Dermis microvascular lymphatic vessel endothelial cell (primary cell): Measurements from ENCODE around the gene CHAD. TPM values are rescaled to one million over a fixed set of nuclear protein-coding genes. Genes with fewer than 3 reads are reported as not detected.
"Not testable (repeated sequence)": the region's sequence is repeated elsewhere in the genome, so short reads cannot be mapped to it uniquely, and the experiment has no call there.

Source experiments
- DNase-seq, 2 donors: peaks; one replicate each; pipeline versions ENCODE4 v3.0.0 to v3.0.0-alpha.2; 2010; ENCODE audit warnings: low read depth in 2 of 2
- total RNA-seq: library from RNA; depleted of rRNA; stranded (reverse); fragments of >200 nt; gene quantifications from 2 replicates; pipeline ENCODE4 v1.2.1, GENCODE V29; 2014

Gene CHAD
- total RNA-seq, 1 donor from 2014 or later = not detected

DNA sequence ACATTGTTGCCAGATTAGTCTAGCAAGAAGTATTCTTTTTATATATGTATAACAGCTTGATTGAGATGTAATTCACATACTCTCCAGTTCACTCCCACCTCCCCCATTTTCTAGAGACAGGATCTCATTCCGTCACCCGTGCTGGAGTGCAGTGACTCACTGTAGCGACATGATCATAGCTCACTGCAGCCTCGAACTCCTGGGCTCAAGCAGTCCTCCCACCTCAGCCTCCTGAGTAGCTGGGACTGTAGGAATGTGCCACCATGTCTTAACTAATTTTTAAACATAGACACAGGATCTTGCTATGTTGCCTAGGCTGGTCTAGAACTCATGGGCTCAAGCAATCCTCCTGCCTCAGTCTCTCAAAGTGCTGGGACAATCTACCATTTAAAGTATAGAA, 6.7 kb upstream of the CHAD start:
- DNase-seq = no peak

GRCh38 chr17:50474523-50474922, 5.8 kb upstream of the CHAD start:
- no peak for DNase-seq

DNA sequence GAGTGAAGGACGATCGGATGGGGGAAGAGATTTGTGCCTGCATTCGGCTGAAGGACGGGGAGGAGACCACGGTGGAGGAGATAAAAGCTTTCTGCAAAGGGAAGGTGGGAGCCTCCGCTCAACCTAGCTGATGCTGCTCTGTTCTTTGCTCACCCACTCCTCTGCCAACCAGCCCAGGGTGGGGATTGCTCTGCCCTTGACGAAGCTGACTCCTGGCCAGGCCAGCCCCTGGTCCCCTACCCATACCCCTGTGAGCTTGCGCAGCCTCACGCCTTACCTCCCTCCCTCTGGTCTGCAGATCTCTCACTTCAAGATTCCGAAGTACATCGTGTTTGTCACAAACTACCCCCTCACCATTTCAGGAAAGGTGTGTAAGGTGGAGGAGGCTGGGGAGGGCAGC, 5.2 kb upstream of the CHAD start:
- no peak for DNase-seq

GRCh38 chr17:50472761-50473161, 4.1 kb upstream of the CHAD start:
- DNase-seq = not testable (repeated sequence)

DNA sequence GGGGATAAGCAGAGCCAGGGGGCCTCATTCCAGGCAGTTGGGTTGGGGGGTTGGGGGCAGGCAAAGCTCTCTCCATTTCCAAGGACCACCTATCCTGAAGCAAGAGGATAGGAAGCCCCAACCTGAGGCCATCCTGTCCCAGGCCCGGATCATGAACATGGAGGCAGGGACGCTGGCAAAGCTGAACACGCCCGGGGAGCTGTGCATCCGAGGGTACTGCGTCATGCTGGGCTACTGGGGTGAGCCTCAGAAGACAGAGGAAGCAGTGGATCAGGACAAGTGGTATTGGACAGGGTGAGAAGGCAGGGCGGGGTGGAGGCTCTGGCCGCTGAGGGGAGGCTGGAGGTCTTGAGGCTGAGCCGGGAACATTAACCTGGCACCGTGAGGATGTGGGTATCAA, 3.6 kb upstream of the CHAD start:
- DNase-seq = no peak

GRCh38 chr17:50471009-50471905, 2.6 kb upstream of the CHAD start:
- peak; percentile 41 to 56 for DNase-seq

GRCh38 chr17:50470426-50470825, 1.7 kb upstream of the CHAD start:
- DNase-seq = no peak

GRCh38 chr17:50469671-50470305, 1.1 kb upstream of the CHAD start:
- no peak for DNase-seq

DNA sequence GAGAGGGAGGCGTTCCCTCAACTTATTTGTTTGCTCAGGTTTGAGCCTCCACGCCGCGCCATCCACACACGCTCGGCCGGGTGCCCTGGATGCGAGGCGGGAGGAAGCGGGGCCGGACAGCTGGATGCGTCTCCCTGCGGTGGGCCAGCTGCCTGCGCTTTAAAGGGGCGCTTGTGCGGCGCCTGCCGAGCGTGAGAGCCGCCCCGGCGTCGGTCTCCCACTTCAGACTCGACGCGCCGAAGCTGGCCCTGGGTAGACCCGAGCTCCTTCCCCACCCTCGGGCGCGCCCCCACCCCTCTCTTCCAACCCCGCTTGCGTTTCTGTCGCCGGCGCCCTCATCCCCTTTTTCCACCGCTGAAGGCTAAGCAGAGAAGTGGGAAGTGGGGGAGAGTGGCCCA, 527 bp upstream of the CHAD start:
- no peak for DNase-seq

- DNase-seq = no peak
These were observed 801 bp downstream of the CHAD start for GRCh38 chr17:50467855-50468303.

- DNase-seq = no peak
These were observed 1.4 kb downstream of the CHAD start for GRCh38 chr17:50467114-50467854.

GRCh38 chr17:50466371-50467113, 2.1 kb downstream of the CHAD start:
- DNase-seq = no peak

- DNase-seq = no peak
These were observed 3.0 kb downstream of the CHAD start for GRCh38 chr17:50465635-50466034.

GRCh38 chr17:50465171-50465570, 3.5 kb downstream of the CHAD start:
- no peak for DNase-seq

DNA sequence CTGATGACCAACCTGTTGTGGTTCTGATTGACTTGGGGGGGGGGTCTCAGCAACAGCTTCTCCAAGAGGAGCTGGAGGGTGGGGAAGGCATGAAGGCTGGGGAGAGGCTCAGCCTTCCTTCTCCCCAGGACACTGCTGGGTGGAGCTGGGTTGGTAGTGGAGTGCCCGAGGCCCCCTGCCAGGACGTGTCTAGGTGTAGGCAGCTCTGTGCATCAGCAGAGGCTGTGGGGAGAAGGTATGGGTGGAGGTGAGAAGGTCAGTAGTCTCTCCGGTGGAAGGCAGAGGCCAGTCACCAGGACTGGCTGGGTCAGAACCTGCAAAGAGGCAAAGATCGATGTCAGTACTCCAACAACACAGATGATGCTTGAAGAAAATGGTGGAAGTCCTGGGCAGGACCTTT, 3.9 kb downstream of the CHAD start:
- no peak for DNase-seq

GRCh38 chr17:50464121-50464520, 4.6 kb downstream of the CHAD start:
- DNase-seq = no peak

DNA sequence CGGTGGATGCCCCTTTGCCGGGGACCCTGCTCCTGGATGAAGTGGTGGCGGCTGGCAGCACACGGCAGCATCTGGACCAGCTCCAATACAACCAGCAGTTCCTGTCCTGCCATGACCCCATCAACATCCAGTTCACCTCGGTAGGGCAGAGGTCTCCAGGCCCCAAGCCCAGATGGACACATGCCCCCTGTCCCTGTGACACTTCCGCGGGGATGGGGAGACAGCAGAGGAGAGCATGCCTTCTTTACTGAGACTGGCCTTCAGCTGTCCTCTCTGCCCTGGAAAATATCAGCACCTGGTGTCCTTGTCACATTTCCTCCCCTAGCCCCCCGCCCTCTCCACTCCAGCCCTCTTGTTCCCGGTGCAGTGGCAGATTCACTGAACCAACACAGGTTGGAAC, 6.2 kb downstream of the CHAD start:
- DNase-seq = no peak

GRCh38 chr17:50461550-50462132, 7.0 kb downstream of the CHAD start:
- DNase-seq = no peak

DNA sequence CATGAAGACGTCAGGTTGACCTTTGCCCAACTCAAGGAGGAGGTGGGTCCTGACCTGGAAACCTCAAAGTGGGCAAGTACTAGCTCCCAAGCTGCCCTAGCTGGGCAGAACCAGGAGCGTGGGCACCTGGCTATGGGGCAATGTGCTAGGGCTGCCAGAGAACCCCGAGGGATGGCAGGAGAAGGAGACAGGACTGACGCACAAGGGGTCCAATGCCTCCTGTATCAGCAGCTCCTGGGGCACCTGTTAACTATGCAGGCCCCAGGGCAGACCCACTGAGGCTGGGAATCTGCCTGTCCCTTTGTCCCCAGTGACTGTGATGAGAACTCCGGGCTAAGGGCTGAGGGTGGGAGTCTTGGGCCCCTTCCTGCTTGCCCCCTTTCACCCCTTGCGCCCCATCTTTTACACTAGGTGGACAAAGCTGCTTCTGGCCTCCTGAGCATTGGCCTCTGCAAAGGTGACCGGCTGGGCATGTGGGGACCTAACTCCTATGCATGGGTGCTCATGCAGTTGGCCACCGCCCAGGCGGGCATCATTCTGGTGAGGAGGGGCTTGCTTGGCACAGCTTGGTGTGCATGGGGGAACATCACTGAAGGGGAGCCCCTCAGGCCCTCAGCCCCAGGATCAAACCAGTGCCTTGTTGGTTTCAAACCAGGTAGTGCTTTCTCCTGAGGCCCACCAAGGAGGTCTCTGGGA, 7.7 kb downstream of the CHAD start:
- DNase-seq = no peak

DNA sequence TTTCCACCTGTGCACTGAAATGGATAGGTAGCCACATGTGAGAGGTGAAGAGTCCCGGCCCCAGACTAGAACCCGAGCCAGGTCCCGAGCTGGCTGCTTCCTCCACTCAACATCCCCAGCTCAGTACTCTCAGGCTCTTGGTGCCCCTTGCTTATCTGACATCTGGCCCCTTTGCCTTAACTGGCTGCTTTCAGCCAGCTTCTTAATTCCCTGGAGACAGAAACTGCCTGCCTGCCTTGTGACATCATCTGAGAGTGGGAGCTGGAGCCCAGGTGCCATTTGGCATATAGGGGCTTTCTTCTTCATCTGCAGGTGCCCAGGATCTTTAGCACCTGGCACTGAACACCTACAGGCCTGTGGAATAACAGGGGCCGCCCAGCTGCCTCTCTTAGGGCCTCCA, 8.9 kb downstream of the CHAD start:
- DNase-seq = no peak
